Measurements from ENCODE around the gene STN1.

- TF ChIP-seq EZH2 (IDR thresholded peaks at IDR 0.05) (no peak), POLR2AphosphoS5 (IDR thresholded peaks at IDR 0.05; ENCODE audit: borderline replicate concordance, low read depth, low read length) (peak; percentile 63)
Observed at GRCh38 chr10:103918053-103918846, at the start of gene STN1.
